HUDEP-2 (cell line): ENCODE data around the gene CDNF.
"Not testable (repeated sequence)": the region's sequence is repeated elsewhere in the genome, so short reads cannot be mapped to it uniquely, and the experiment has no call there.

Experiments used
- DNase-seq, 76 experiments: peaks; one replicate each; lab custom pipeline; 2025; ENCODE audit not compliant: unreplicated experiment in 76 of 76; lab: John Stamatoyannopoulos, UW

CDNF gene

GRCh38 chr10:14837757-14838581 is at the start of gene CDNF, which contains the start of the genes HSPA14 and MSANTD7:
Gene CDNF, minus strand, starts transcription at chr10:14838037. Its CDS starts 91 bp downstream, at chr10:14837946.
Gene HSPA14, plus strand, starts transcription at chr10:14838306. Its CDS starts 97 bp downstream, at chr10:14838403.
Gene MSANTD7, plus strand, starts transcription at chr10:14838306. Its CDS starts 3,979 bp downstream, at chr10:14842285.
- DNase-seq: peak; percentile 44 to 99 (median 96)

DNA sequence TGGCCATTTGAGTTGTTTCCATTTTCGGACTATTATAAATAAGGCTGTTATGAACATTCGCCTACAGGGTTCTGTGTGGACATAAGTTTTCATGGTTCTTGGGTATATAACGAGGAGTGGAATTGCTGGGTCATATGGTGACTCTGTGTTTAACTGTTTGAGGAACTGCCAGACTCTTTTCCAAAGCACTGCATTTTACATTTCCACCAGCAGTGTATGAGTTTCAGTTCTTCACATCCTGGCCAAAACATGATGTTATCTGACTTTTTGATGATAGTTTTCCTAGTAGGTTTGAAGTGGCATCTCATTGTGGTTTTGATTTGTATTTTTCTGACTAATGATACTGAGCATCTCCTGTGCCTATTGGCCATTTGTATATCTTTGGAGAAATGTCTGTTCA is 46.2 kb upstream of the CDNF start:
- DNase-seq: peak in 3 of 76 experiments; percentile 7 to 11 (median 8)

DNA sequence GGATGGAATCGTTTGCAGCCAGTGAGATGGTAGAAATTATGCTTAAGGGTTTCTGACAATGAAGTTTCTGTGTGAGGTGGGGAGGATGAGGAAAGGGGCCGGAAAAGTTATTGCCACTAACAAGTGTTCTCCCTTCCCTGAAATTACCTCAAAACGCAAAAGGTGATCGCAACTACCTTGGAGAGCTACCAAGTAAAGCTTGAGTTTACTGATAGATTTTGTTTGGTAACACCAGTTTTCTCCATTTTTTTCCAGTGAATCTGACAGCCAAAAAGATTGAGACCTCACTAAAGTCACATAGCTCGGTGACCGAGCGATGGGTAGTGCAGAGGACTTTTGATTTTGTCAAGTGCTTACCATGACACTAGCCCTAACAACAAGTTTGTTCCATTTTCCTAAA is 42.4 kb upstream of the CDNF start:
- peak in 1 of 76 experiments; percentile 9 for DNase-seq

GRCh38 chr10:14879928-14880193 is 42.0 kb upstream of the CDNF start:
- DNase-seq: no peak

DNA sequence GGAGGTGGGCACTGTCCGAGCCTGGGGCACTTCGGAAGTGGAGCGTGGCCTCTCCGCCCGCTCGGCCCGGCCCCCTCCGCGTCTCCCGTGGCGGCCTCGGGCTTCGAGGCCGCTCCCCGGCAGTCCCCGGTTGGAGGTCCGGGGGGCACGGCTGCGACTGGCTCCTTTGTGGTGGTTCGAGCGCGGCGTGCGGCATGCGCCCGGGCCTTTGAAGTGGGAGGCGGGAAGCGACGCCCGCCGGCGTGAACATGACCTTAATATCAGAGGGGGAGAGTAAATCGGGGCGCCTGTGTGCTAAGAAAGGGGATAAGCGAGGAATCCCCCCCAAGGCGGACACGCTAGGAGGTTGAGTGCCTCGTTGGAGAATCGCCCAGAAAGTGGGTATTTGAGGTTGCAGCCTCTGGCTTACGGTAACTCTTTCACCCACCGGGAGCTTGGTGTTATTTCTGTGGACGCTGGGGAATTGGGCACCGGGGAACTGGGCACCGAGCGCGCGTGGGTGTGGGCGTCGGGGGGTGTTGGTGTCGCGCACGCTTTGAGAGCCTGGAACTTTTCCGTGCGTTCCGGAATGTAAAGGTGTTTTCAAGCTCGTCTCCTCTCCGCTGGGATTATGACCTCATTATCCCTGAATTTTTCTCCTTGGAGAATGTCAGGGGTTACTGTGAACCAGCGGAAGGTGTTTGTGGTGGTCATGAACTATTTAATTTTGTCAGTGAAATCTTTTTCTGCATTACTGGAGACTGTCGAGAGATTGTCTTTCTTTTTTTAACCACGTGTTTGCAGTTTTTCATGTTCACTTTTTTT is 41.5 kb upstream of the CDNF start:
- DNase-seq: peak in 11 of 76 experiments; percentile 10 to 44 (median 30)

DNA sequence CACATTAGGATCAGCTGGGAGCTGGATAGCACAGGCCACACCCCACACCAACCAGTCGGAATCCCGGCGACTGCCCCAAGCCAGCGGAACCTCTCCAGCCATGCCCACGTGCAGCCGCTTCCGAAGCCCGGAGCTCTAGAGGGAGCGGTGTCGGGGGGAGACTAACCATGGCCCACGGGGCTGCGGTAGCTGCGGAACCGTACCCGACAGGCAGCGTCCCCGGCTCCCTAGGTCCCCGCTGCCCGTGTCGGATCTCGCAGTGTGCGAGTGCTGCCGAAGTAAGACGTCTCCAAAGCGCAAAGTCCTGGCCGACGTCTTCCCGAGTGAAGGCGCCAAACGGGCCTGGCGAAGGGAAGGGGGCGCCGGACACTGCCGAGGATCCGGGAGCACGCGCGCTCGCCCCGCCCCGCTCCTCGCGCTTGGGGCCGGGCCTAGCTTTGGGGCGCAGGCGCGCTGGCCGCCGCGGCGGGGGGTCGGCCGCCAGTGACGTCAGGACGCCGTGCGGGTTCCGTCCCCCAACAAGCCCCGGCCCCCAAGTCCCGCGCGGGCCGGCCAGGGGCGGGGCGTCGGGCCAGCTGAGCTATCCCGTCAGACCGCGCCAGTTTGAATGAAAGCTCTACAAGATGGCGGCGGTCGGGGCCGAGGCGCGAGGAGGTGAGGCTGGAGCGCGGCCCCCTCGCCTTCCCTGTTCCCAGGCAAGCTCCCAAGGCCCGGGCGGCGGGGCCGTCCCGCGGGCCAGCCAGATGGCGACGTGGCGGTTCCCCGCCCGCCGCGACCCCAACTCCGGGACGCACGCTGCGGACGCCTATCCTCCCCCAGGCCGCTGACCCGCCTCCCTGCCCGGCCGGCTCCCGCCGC is 40.7 kb upstream of the CDNF start, which contains the start of gene SUV39H2:
SUV39H2 (plus strand) TSS at position 601 of the 858 bp plus-strand sequence; CDS start at position 624, 23 bp downstream.
- peak in 75 of 76 experiments; percentile 20 to 94 (median 87) for DNase-seq

- DNase-seq: no peak
Measured at GRCh38 chr10:14876764-14877163, 38.9 kb upstream of the CDNF start.

DNA sequence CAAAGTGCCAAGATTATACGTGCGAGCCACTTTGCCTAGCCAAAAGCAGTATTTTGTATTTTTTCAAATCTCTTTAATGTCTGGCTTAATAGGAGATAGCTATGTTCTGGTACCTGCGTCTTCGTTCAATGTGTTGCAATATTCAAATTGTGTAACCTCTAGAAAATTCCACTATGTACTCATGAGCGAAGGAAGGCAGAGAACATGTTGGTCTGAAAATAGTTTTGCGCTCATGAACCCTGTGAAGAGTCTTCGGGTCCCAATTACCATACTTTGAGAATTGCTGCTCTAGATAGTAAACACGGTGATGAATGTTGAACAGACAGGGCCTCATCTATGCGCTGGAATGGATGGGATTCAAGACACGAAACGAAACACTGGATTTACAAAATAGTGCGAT is 38.1 kb upstream of the CDNF start:
- no peak for DNase-seq

DNA sequence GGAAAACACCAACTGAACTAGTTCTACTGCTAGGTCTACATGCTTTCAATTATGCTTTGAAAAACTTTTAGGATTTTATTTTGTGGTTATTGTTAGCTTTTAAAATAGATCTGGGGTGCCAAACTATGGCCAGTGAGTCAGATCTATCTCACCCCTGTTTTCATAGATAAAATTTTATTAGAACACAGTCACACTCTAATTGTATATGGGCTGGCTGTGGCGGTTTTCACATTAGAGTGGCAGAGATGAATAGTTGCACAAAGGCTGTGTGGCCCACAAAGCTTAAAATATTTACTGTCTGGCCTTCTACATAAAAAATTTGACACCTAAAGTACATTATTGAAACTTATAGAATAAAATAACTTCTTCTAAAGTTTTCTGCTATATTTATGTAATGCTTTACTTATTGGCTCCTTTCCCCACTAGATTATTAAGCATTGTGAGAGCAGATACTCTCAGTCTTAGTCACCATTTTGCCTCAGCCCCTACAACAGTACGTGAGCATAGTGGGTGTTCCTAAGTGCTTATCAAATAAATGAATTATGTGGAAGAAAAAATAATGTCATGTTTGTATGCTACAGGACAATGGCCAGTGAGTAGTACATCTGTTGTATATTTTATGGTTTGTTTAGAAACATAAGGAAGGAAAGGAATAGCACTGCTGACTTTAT is 35.4 kb upstream of the CDNF start:
- DNase-seq: peak in 5 of 76 experiments; percentile 3 to 23 (median 13)

DNA sequence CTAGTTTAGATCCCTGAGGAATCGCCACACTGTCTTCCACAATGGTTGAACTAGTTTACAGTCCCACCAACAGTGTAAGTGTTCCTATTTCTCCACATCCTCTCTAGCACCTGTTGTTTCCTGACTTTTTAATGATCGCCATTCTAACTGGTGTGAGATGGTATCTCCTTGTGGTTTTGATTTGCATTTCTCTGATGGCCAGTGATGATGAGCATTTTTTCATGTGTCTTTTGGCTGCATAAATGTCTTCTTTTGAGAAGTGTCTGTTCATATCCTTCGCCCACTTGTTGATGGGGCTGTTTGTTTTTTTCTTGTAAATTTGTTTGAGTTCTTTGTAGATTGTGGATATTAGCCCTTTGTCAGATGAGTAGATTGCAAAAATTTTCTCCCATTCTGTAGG is 27.0 kb upstream of the CDNF start:
- not testable (repeated sequence) for DNase-seq

DNA sequence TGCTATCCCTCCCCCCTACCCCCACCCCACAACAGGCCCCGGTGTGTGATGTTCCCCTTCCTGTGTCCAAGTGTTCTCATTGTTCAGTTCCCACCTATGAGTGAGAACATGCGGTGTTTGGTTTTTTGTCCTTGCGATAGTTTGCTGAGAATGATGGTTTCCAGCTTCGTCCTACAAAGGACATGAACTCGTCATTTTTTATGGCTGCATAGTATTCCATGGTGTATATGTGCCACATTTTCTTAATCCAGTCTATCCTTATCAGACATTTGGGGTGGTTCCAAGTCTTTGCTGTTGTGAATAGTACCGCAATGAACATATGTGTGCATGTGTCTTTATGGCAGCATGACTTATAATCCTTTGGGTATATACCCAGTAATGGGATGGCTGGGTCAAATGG is 26.6 kb upstream of the CDNF start:
- not testable (repeated sequence) for DNase-seq

DNA sequence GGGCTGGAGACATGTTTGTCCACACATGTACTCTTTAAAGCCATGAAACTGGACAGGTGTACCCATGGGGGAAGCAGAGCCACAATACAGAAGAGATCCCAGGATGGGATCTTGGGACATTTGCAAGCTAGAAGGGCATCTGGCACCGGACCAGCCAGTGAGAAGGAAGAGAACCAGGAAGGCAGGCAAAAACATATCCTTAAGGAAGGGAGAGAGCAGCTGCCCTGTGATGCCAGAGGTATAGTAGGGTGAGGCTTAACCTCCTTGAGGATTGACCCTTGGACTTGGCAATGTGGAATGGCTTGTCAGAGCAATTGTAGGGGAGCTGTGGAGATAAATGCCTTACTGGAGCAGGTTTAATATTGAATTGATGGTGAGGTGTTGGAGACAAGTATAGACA is 23.0 kb upstream of the CDNF start:
- no peak for DNase-seq

DNA sequence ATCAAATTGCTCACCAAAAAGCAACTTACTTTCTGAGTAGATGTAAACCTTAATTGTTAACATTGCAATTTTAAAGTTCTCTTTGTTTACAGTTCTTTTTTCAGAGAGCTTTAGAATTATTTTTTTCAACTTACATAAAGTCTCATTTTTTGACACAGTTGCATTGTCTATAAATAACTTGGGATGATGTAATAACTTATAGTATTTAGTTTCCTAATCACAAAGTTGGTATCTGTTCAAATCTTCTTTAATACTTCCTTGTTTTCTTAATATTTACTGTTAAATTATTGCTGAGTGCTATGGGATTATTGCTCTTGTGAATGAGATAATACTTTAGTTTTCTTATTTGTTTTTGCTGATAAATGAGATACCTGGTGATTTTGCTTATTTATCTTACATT is 21.9 kb upstream of the CDNF start:
- no peak for DNase-seq

GRCh38 chr10:14859043-14859442 is 21.2 kb upstream of the CDNF start:
- DNase-seq: no peak

DNA sequence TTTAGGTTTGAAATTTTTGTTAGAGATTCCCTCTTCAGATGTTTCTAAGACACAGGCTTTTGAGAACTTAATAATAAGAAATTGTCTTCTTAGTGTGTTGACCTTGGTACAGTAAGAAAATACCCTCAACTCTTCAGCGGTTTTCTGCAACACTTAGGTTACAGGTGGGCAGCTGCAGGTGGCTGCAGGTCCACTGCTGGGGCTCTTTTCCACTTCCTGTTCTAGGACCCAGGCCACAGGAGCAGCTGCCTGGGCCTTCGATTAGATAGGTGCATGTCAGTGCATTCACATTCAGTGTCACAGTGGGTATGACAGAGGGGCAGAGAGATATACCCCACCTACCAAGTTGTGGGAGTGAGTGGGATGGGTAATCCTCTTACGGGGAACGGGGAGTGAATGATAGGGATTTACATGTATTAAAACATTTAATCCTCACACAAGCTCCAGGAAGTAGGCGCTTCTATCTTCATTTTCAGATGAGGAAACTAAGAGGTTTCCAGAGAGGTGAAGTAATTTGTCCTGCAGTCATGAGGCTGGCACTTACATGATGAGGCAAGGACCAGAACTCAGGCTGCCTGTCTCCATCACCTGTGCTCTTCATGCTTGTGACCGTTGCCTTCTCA is 20.6 kb upstream of the CDNF start:
- DNase-seq: no peak

DNA sequence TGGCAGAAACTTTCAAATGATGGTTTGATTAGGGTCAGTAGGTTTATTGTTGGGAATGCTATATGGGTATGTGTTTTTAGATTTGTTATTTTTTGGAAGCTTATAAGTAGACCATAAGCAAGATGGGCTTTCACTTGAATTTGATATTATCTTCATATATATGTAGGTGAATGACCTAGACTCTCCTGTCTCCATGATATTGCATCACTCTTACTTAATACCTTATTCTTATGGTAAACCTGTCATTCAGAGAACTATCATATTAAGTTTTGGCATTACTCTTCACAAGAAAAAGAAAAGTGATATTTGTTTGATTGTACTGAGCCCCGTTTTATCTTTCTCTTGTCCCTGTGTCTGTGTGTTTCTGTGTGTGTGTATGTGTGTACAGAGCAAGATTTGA is 17.6 kb upstream of the CDNF start:
- DNase-seq: no peak

GRCh38 chr10:14852236-14852635 is 14.4 kb upstream of the CDNF start:
- DNase-seq: no peak

DNA sequence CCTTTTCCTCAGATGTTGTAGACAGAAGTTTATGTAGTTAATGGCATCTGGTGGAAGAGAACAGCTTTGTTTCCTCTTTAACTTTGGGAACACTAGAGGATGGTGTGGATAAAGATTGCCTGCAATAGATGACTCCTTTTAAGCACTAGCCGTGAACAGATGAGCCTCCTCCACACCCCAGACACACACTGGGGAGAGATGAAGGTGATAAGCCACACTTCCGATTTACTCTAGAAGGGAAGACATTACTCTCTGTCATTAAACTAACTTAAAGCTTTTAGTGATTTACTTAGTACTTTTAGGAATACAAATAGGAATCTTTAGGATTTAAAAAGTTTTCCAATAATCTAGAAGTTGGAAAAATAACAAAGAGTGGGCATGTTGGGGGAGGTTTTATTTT is 7.1 kb upstream of the CDNF start:
- peak in 3 of 76 experiments; percentile 1 to 17 (median 7) for DNase-seq

DNA sequence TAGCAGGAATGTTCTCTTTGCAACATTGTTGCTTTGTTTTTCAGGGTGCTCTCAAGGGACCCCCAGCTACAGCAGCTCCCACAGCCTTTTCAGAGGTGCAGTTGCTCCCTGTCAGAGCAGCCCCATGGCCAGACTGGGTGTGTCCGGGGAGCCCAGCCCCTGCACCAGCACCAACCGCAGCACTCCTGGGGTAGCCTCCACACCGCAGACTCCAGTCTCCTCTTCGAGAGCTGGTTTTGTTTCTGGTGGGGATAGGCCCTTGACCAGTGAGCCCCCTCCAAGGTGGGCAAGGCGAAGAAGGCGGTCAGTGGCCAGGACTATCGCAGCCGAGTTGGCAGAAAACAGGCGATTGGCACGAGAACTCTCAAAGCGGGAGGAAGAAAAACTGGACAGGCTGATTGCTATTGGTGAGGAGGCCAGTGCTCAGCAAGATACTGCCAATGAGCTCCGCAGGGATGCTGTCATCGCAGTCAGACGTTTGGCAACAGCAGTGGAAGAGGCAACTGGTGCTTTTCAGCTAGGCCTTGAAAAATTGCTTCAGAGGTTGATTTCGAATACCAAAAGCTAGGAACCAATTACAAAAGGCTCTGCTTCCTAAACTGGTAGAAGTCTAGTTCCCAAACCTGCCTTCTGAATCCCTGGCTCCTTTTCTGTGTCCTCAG is 5.6 kb upstream of the CDNF start:
- no peak for DNase-seq
